GM19023 (cell line): ENCODE data around the gene MYRF.

ENCODE experiments used
- ATAC-seq: cut with Tn5 transposase; IDR thresholded peaks from one replicate; pipeline ENCODE4 v1.9.1; 2021; ENCODE audit warnings: mild to moderate bottlenecking, moderate library complexity; ENCODE audit not compliant: unreplicated experiment

The MYRF gene

GRCh38 chr11:61793083-61793828, 40.8 kb downstream of the MYRF start:
- ATAC-seq = peak; percentile 26

- no peak for ATAC-seq
Measured at GRCh38 chr11:61793829-61794204, 41.4 kb downstream of the MYRF start.

- no peak for ATAC-seq
Measured at GRCh38 chr11:61794579-61794978, 42.1 kb downstream of the MYRF start.

- ATAC-seq = no peak
Measured at GRCh38 chr11:61795459-61795858, 43.0 kb downstream of the MYRF start.

GRCh38 chr11:61795876-61796526, 43.6 kb downstream of the MYRF start:
- ATAC-seq = no peak

- ATAC-seq = no peak
Measured at GRCh38 chr11:61797263-61797944, 45.0 kb downstream of the MYRF start.

GRCh38 chr11:61799665-61800284, 47.3 kb downstream of the MYRF start:
- no peak for ATAC-seq

- ATAC-seq = no peak
Measured at GRCh38 chr11:61800331-61801281, 48.2 kb downstream of the MYRF start.

- no peak for ATAC-seq
Measured at GRCh38 chr11:61802605-61803004, 50.2 kb downstream of the MYRF start.

- no peak for ATAC-seq
Measured at GRCh38 chr11:61803889-61804647, 51.6 kb downstream of the MYRF start.

- ATAC-seq = no peak
Measured at GRCh38 chr11:61805146-61805545, 52.7 kb downstream of the MYRF start.

GRCh38 chr11:61806785-61807184, 54.3 kb downstream of the MYRF start:
- no peak for ATAC-seq

- no peak for ATAC-seq
Measured at GRCh38 chr11:61810671-61811175, 58.3 kb downstream of the MYRF start.

- ATAC-seq = no peak
Measured at GRCh38 chr11:61811831-61812230, 59.4 kb downstream of the MYRF start.

GRCh38 chr11:61812736-61813411, 60.4 kb downstream of the MYRF start:
- no peak for ATAC-seq

GRCh38 chr11:61814247-61814957, 62.0 kb downstream of the MYRF start:
- ATAC-seq = no peak

GRCh38 chr11:61814958-61815789, 62.7 kb downstream of the MYRF start:
- peak; percentile 50 for ATAC-seq
